GM12878 (cell line): Measurements from ENCODE around the gene SH2B2. TPM values are rescaled to one million over a fixed set of nuclear protein-coding genes. Genes with fewer than 3 reads are reported as not detected.

ENCODE experiments used
- ATAC-seq: fragments of 200-7000 bp; cut with Tn5 transposase; 3 replicates; pipeline ENCODE4 v1.9.1; 2020; ENCODE audit warnings: mild to moderate bottlenecking, moderate library complexity
- BruUV-seq: library from RNA; stranded (reverse); fragments of 400-500 nt; replicated peaks from 2 replicates; lab custom pipeline; 2021; lab: Mats Ljungman, UMichigan
- CTCF ChIA-PET: fragments of 300-600 bp; sonication (Branson Sonifier 250); formaldehyde crosslinking; extraction: SDS; loops from one replicate; lab custom pipeline; 2021; ENCODE audit warnings: inconsistent platforms; lab: Yijun Ruan, JAX
- POLR2A ChIA-PET: fragments of 350-600 bp; formaldehyde crosslinking; extraction: SDS; loops from one replicate; lab custom pipeline; 2021; ENCODE audit warnings: inconsistent platforms; lab: Charles Lee
- RAD21 ChIA-PET: fragments of 300-600 bp; sonication (Branson Sonifier 250); formaldehyde crosslinking; loops from one replicate; lab custom pipeline; 2023; ENCODE audit warnings: antibody characterized with exemption; ENCODE audit not compliant: unreplicated experiment; lab: Charles Lee
- SMC1A ChIA-PET: fragments of 300-600 bp; sonication (Branson Sonifier 250); formaldehyde crosslinking; loops from one replicate; lab custom pipeline; 2023; ENCODE audit not compliant: unreplicated experiment, uncharacterized antibody; lab: Charles Lee
- DNase-seq: peaks from one replicate; pipeline ENCODE4 v3.0.0-alpha.2; 2011; ENCODE audit warnings: low read depth, low spot score
- FAIRE-seq: peaks from 3 replicates; lab custom pipeline; 2011; peaks lifted over from hg19 to GRCh38; lab: Jason Lieb, UNC
- H2AFZ ChIP-seq: 2 replicates; pipeline ENCODE4 v1.6.0; 2011; ENCODE audit warnings: low read depth, low read length, control low read depth; ENCODE audit not compliant: control insufficient read depth
- H3K27ac ChIP-seq: 2 replicates; pipeline ENCODE4 v1.5.1; 2011; ENCODE audit warnings: control low read depth; ENCODE audit not compliant: control insufficient read depth, insufficient read depth
- H3K27me3 ChIP-seq, 2 experiments: replicated peaks in 1 of 2; 2 replicates each; pipeline versions ENCODE4 v1.6.0 to v1.6.1; 2011; ENCODE audit warnings: low read length in 1 of 2; ENCODE audit not compliant: control insufficient read depth in 2 of 2, insufficient read depth in 2 of 2
- H3K36me3 ChIP-seq, 2 experiments: 2 replicates each; pipeline ENCODE4 v1.5.1; 2011; ENCODE audit warnings: low read length in 1 of 2; ENCODE audit not compliant: control insufficient read depth in 2 of 2, insufficient read depth in 2 of 2
- H3K4me1 ChIP-seq: 2 replicates; pipeline ENCODE4 v1.6.1; 2011; ENCODE audit warnings: mild to moderate bottlenecking, low read length, moderate library complexity, mixed read lengths; ENCODE audit not compliant: control insufficient read depth, insufficient read depth
- H3K4me2 ChIP-seq: 2 replicates; pipeline ENCODE4 v1.6.0; 2011; ENCODE audit warnings: control low read depth; ENCODE audit not compliant: control insufficient read depth, insufficient read depth
- H3K4me3 ChIP-seq: fragments of 200-600 bp; sonication (generic); 2 replicates; pipeline ENCODE4 v1.5.1; 2016
- H3K79me2 ChIP-seq: 2 replicates; pipeline ENCODE4 v1.6.0; 2011; ENCODE audit warnings: low read length; ENCODE audit not compliant: control insufficient read depth, insufficient read depth
- H3K9ac ChIP-seq: 2 replicates; pipeline ENCODE4 v1.8.0; 2011; ENCODE audit warnings: low read length, control low read depth, mixed read lengths; ENCODE audit not compliant: control insufficient read depth, insufficient read depth
- H3K9me3 ChIP-seq: replicated peaks from 3 replicates; pipeline ENCODE4 v1.5.1; 2011; ENCODE audit warnings: mild to moderate bottlenecking, low read length; ENCODE audit not compliant: control insufficient read depth, insufficient read depth
- H4K20me1 ChIP-seq: 2 replicates; pipeline ENCODE4 v1.6.0; 2011; ENCODE audit not compliant: control insufficient read depth, insufficient read depth
- BCLAF1 ChIP-seq: fragments of 450-650 bp; IDR thresholded peaks from 2 replicates; pipeline ENCODE4 v1.6.1; 2017; ENCODE audit warnings: antibody characterized with exemption, mild to moderate bottlenecking, moderate library complexity
- ELK1 ChIP-seq: IDR thresholded peaks from 2 replicates; pipeline ENCODE4 v1.6.1; 2012; ENCODE audit warnings: low read depth, low read length, improper control_type of control experiment
- EP300 ChIP-seq, 2 experiments: fragments of 150-350 bp in 1 of 2; IDR thresholded peaks; 2 replicates each; pipeline ENCODE4 v1.6.1; 2011 to 2012; ENCODE audit warnings: low read depth in 2 of 2, low read length in 2 of 2, borderline replicate concordance in 1 of 2, improper control_type of control experiment in 1 of 2, inconsistent platforms in 1 of 2; ENCODE audit not compliant: control insufficient read depth in 1 of 2
- IKZF2 ChIP-seq, 2 experiments: fragments of 450-650 bp; IDR thresholded peaks; 2 replicates each; pipeline ENCODE4 v1.6.1; 2017; ENCODE audit warnings: mild to moderate bottlenecking in 2 of 2, moderate library complexity in 2 of 2
- MAX ChIP-seq: IDR thresholded peaks from 2 replicates; pipeline ENCODE4 v1.6.1; 2012; ENCODE audit warnings: low read depth, low read length, improper control_type of control experiment
- MYB ChIP-seq: fragments of 150-350 bp; IDR thresholded peaks from 2 replicates; pipeline ENCODE4 v1.6.1; 2014; ENCODE audit warnings: mild to moderate bottlenecking, low read depth, low read length, borderline replicate concordance
- SIX5 ChIP-seq: IDR thresholded peaks from 2 replicates; pipeline ENCODE4 v1.6.1; 2011; ENCODE audit warnings: mild to moderate bottlenecking, low read depth, low read length, moderate library complexity; ENCODE audit not compliant: severe bottlenecking
- WRNIP1 ChIP-seq: IDR thresholded peaks from 2 replicates; pipeline ENCODE4 v1.6.1; 2011; ENCODE audit warnings: low read depth, low read length, improper control_type of control experiment, borderline replicate concordance
- ZBTB4 ChIP-seq: fragments of 450-650 bp; formaldehyde crosslinking; IDR thresholded peaks from 2 replicates; pipeline ENCODE4 v1.4.0; 2022; ENCODE audit warnings: mild to moderate bottlenecking, moderate library complexity
- ZNF207 ChIP-seq: fragments of 450-650 bp; IDR thresholded peaks from 2 replicates; pipeline ENCODE4 v1.6.1; 2014; ENCODE audit warnings: antibody characterized with exemption, mild to moderate bottlenecking, borderline replicate concordance
- WGBS: methylation state at CpG from one replicate; pipeline ENCODE4 v1.1.6; 2016; ENCODE audit warnings: low lambda C conversion rate; ENCODE audit not compliant: insufficient replicate concordance, insufficient coverage; ENCODE audit errors: missing lambda C conversion rate; 5-methylcytosine and 5-hydroxymethylcytosine counted together
- in situ Hi-C: fragments of 300-500 bp; cut with MboI; formaldehyde crosslinking; loops from 9 replicates; pipeline ENCODE4 v1.14.3; 2018; ENCODE audit warnings: mixed read lengths
- intact Hi-C: fragments of 100-400 bp; cut with micrococcal nuclease; formaldehyde crosslinking; loops from one replicate; pipeline ENCODE4 v1.14.2; 2022; ENCODE audit not compliant: unreplicated experiment
- polyA plus RNA-seq, 11 experiments: library from polyadenylated mRNA; depleted of rRNA in 4 of 11; unstranded in 6 of 11; stranded (reverse) in 5 of 11; fragments of >200 nt; fragmentation: Nextera tagmentation in 4 of 11; fragmentation: Illumina TruSeq in 1 of 11; extraction: Ambion mirVana in 4 of 11; extraction: Trizol in 1 of 11; gene quantifications; 1 replicate in 1 of 11; 2 replicates in 10 of 11; pipeline versions ENCODE4 v1.2.1 to v1.2.3, GENCODE V29; 2011 to 2016; ENCODE audit warnings: inconsistent platforms in 2 of 11, missing spikeins in 2 of 11, low read depth in 1 of 11
- total RNA-seq, 4 experiments: library from RNA; depleted of rRNA in 3 of 4; stranded (reverse); fragments of >200 nt in 3 of 4; fragmentation: Illumina TruSeq in 1 of 4; extraction: Trizol in 1 of 4; gene quantifications; 2 replicates each; pipeline versions ENCODE4 v1.2.1 to v1.2.3, GENCODE V29; 2013 to 2021

Gene SH2B2
- total and polyA plus RNA-seq, 10 of the 15 experiments (the other 5 are each of a cell fraction or from before 2014, with no cell fraction given): 0.13 to 55.1 (median 7.4) TPM; not detected in 1

GRCh38 chr7:102260856-102261255 is 25.8 kb upstream of the SH2B2 start (continued):
- TF ChIP-seq EP300 (IDR thresholded peaks at IDR 0.05; ENCODE audit: borderline replicate concordance in 1 of 2, control insufficient read depth in 1 of 2, low read depth in 2 of 2, low read length in 2 of 2): no peak
- TF ChIP-seq ELK1: no peak
- TF ChIP-seq IKZF2 (IDR thresholded peaks at IDR 0.05): no peak
- TF ChIP-seq ZBTB4 (CRISPR knock-in tag): no peak

- BruUV-seq: no TSS peak
- SMC1A ChIA-PET: no interaction called here
- H3K4me2 ChIP-seq: no peak overlapping the region
- DNase-seq: no peak
- RAD21 ChIA-PET: no interaction called here
- WGBS: 64% methylated on average over 9 of the region's 9 CpGs
- H3K79me2 ChIP-seq: no peaks in the 10 kb centered on the region
- CTCF ChIA-PET: interaction anchor here (1.0 kb wide), 1 partner anchor 10 kb away, joined by 3 read pairs; no protein-coding TSS in a partner anchor
- no peak overlapping the region for H2AFZ ChIP-seq
- no peaks in the 10 kb centered on the region for H3K4me1 ChIP-seq
- in situ Hi-C loops: loop anchor here (25.0 kb wide), 1 partner anchor 899 kb away; the partner anchor contains the start of gene COL26A1
- H4K20me1 ChIP-seq: no peaks in the 10 kb centered on the region
- no peak overlapping the region for H3K9ac ChIP-seq
- no peak overlapping the region for H3K4me3 ChIP-seq
- H3K27ac ChIP-seq: no peak overlapping the region
- no peak for ATAC-seq
- H3K36me3 ChIP-seq: no peaks in the 10 kb centered on the region
- POLR2A ChIA-PET: no interaction called here
- no peak for FAIRE-seq
- no peaks in the 10 kb centered on the region for H3K9me3 ChIP-seq
- intact Hi-C loops: no loop called here
- no peaks in the 10 kb centered on the region for H3K27me3 ChIP-seq
- no peak for TF ChIP-seq WRNIP1
- no peak for TF ChIP-seq ZBTB4 (CRISPR knock-in tag)
- no peak for TF ChIP-seq ZNF207
- no peak for TF ChIP-seq MYB
- no peak for TF ChIP-seq BCLAF1
- TF ChIP-seq MAX: no peak
- no peak for TF ChIP-seq SIX5
Observed at GRCh38 chr7:102261451-102261850, 25.2 kb upstream of the SH2B2 start.
